Pancreas (tissue), 10 donors: ENCODE measurements around the gene TSHZ3. TPM values are rescaled to one million over a fixed set of nuclear protein-coding genes. Genes with fewer than 3 reads are reported as not detected.

ENCODE experiments used
- ATAC-seq, 4 donors: fragments of 200-7000 bp; cut with Tn5 transposase; one replicate each; pipeline versions ENCODE4 v1.8.0 to v1.9.1; 2020; ENCODE audit warnings: mild to moderate bottlenecking in 4 of 4, moderate library complexity in 4 of 4
- DNase-seq, 6 donors: peaks; one replicate each; pipeline ENCODE4 v3.0.0-alpha.2; 2020
- FAIRE-seq: peaks from 2 replicates; lab custom pipeline; 2012; peaks lifted over from hg19 to GRCh38; lab: Jason Lieb, UNC
- H3K27ac ChIP-seq, 4 donors: fragments of 200-600 bp; sonication (generic); 1 replicate in 3 of 4; 2 replicates in 1 of 4; pipeline versions ENCODE4 v1.5.0 to v1.8.0; 2020
- H3K27me3 ChIP-seq, 4 donors: fragments of 200-600 bp; one replicate each; pipeline ENCODE4 v1.8.0; 2021
- H3K36me3 ChIP-seq, 3 donors: fragments of 200-600 bp; sonication (generic) in 1 of 3; one replicate each; pipeline versions ENCODE4 v1.5.0 to v1.8.0; 2020 to 2021
- H3K4me1 ChIP-seq, 3 donors: fragments of 200-600 bp; one replicate each; pipeline ENCODE4 v1.8.0; 2021
- H3K4me3 ChIP-seq, 4 donors: fragments of 200-600 bp; sonication (generic) in 2 of 4; one replicate each; pipeline versions ENCODE4 v1.5.0 to v1.8.0; 2020 to 2021
- H3K9me3 ChIP-seq, 4 donors: fragments of 200-600 bp; one replicate each; pipeline ENCODE4 v1.8.0; 2021
- WGBS, 2 donors: extraction: QIAGEN DNeasy Blood & Tissue Kit; methylation state at CpG; one replicate each; pipeline ENCODE4 v1.1.7; 2013; 5-methylcytosine and 5-hydroxymethylcytosine counted together
- intact Hi-C, 3 donors: fragments of 100-400 bp; cut with DNase I; formaldehyde crosslinking; loops; one replicate each; pipeline versions ENCODE4 v1.11.1 to v1.14.2; 2022
- polyA plus RNA-seq, 2 donors: library from polyadenylated mRNA; stranded (reverse); fragments of 200-250 nt; gene quantifications; one replicate each; pipeline ENCODE4 v1.2.3, GENCODE V29; 2013
- total RNA-seq, 6 donors: library from RNA; stranded (reverse); fragmentation: NEBNext Ultra II Directional in 4 of 6; extraction: Animal tissue kit (Norgen Biotek cat#: 25700) in 4 of 6; gene quantifications; one replicate each; pipeline versions ENCODE4 v1.2.1 to v1.2.4, GENCODE V29; 2021 to 2023
- TF ChIP-seq, protein P1 (sequence below), 4 donors: fragments of 200-600 bp; sonication (generic) in 3 of 4; IDR thresholded peaks; one replicate each; pipeline versions ENCODE4 v1.5.0 to v1.8.0; 2021; ENCODE audit warnings: antibody characterized with exemption in 4 of 4
- donor health status: healthy with polysubstance abuse.
- donor health status: DM: no; HTN: no; CAD: no; lungs with moderate emphysema.
- donor health status: DM: no; HTN: no; CAD: no.
- donor health status: control.
- donor health status: control.
- donor health status: Bipolar disorder and iron deficiency.
- donor health status: DM: yes; HTN: yes; CAD: no.
- donor health status: DM: no; HTN: no; CAD: no.
- donor health status: DM: no; HTN: no; CAD: no.
- donor health status: DM: yes; HTN: yes; CAD: no.

The TSHZ3 gene
- total and polyA plus RNA-seq, 8 donors: 0.87 to 3.2 (median 1.5) TPM

DNA sequence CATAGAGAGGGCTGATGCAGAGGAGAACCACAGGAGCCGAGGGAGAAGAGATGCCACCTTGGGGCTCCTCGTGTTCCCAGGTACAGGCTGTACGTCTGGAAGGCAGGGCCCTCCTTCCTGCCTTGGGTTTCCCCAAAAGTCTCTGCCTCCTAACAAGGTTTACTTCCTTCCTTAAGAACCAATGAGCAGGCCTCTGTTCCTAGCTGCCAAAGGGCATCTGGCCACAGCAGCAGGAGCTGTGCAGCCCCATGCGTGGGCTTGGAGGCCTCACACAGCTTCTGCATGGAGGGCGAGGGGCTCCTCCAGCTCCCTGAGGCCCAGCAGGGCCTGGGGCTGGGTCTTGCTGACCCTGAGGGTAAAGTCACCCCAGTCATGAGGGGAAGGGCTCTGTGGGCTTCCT, 40.6 kb upstream of the TSHZ3 start:
- intact Hi-C loops: no loop called here

GRCh38 chr19:31387717-31388301, 38.6 kb upstream of the TSHZ3 start:
- H3K27ac ChIP-seq: no peak overlapping the region
- FAIRE-seq (no peak), ATAC-seq (no peak), DNase-seq (no peak)
- no peak overlapping the region for H3K4me3 ChIP-seq
- no peaks in the 10 kb centered on the region for H3K36me3 ChIP-seq
- peaks cover 0 to 8% (median 2%) of the 10 kb centered on the region in 4 donors for H3K27me3 ChIP-seq
- 73 to 83% methylated on average over 16 of the region's 16 CpGs for WGBS, 2 donors
- no peaks in the 10 kb centered on the region for H3K9me3 ChIP-seq
- TF ChIP-seq, protein P1, sequence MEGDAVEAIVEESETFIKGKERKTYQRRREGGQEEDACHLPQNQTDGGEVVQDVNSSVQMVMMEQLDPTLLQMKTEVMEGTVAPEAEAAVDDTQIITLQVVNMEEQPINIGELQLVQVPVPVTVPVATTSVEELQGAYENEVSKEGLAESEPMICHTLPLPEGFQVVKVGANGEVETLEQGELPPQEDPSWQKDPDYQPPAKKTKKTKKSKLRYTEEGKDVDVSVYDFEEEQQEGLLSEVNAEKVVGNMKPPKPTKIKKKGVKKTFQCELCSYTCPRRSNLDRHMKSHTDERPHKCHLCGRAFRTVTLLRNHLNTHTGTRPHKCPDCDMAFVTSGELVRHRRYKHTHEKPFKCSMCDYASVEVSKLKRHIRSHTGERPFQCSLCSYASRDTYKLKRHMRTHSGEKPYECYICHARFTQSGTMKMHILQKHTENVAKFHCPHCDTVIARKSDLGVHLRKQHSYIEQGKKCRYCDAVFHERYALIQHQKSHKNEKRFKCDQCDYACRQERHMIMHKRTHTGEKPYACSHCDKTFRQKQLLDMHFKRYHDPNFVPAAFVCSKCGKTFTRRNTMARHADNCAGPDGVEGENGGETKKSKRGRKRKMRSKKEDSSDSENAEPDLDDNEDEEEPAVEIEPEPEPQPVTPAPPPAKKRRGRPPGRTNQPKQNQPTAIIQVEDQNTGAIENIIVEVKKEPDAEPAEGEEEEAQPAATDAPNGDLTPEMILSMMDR (IDR thresholded peaks at IDR 0.05): no peak
- intact Hi-C loops: no loop called here
- no peaks in the 10 kb centered on the region for H3K4me1 ChIP-seq

More for the DNA sequence above, 40.6 kb upstream of the TSHZ3 start:
- Histone ChIP-seq H3K4me3 (no peak overlapping the region), H3K4me1 (no peaks in the 10 kb centered on the region), H3K27ac (no peak overlapping the region), H3K36me3 (no peaks in the 10 kb centered on the region), H3K27me3 (no peaks in the 10 kb centered on the region), H3K9me3 (no peaks in the 10 kb centered on the region)
- FAIRE-seq (no peak), DNase-seq (no peak), ATAC-seq (no peak)
- 79 to 87% methylated on average over 5 of the region's 5 CpGs for WGBS, 2 donors
- TF ChIP-seq, protein P1 (IDR thresholded peaks at IDR 0.05): no peak

DNA sequence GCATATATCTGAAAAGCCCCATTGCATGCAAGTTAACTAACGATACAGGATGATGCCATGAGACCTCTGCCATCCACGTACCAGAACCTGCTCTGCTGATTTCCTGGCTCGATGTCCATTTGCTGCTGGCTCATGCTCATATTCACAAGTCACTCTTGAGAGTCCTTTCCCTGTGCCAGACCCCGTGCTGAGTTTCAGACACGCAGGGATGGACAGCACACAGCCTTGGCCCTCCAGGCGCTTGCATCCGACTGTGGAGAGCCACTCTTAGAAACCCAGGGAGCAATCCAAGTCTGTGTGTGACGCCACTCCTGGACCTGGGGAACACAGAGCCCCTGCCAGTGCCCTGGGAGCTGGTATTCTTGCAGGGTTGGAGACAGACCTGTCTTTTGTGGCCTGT, 37.6 kb upstream of the TSHZ3 start:
- H3K4me3 ChIP-seq: no peak overlapping the region
- H3K27ac ChIP-seq: no peak overlapping the region
- H3K9me3 ChIP-seq: no peaks in the 10 kb centered on the region
- WGBS, 2 donors: 69 to 79% methylated on average over 8 of the region's 8 CpGs
- ATAC-seq: no peak
- no peaks in the 10 kb centered on the region for H3K4me1 ChIP-seq
- FAIRE-seq: no peak
- intact Hi-C loops: no loop called here
- H3K27me3 ChIP-seq: peaks cover 0 to 9% (median 2%) of the 10 kb centered on the region in 4 donors
- DNase-seq: no peak
- TF ChIP-seq, protein P1 (IDR thresholded peaks at IDR 0.05): no peak
- H3K36me3 ChIP-seq: no peaks in the 10 kb centered on the region

DNA sequence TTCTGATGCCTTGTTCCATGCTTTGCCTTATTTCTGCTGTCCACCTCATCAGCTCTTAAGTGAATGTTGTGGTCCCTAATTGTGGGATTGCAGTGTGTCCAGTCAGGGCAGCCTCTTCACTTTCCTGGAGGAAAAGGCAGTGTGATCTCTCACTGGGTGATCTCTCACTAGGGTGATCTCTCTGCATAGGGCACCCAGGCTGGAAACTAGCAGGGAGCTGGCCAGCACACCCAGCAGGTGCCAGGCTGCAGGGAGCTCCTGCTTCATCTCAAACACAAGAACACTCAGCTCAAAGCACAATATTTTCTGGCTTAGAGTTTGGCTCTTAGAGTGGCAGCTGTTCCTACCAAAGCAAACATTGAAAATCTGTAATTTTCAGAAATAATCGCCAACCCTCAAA, 36.5 kb upstream of the TSHZ3 start:
- H3K4me1 ChIP-seq: no peaks in the 10 kb centered on the region
- DNase-seq (no peak), FAIRE-seq (no peak), ATAC-seq (no peak)
- peaks cover 0 to 9% (median 2%) of the 10 kb centered on the region in 4 donors for H3K27me3 ChIP-seq
- WGBS, 2 donors: 38 to 39% methylated on average over 1 of the region's 1 CpG
- no peaks in the 10 kb centered on the region for H3K9me3 ChIP-seq
- H3K36me3 ChIP-seq: no peaks in the 10 kb centered on the region
- intact Hi-C loops: no loop called here
- TF ChIP-seq, protein P1 (IDR thresholded peaks at IDR 0.05): no peak
- H3K4me3 ChIP-seq: no peak overlapping the region
- no peak overlapping the region for H3K27ac ChIP-seq

- Histone ChIP-seq H3K27ac (no peak overlapping the region), H3K4me3 (no peak overlapping the region), H3K27me3 (peaks cover 0 to 9% (median 2%) of the 10 kb centered on the region in 4 donors), H3K36me3 (no peaks in the 10 kb centered on the region), H3K9me3 (no peaks in the 10 kb centered on the region), H3K4me1 (no peaks in the 10 kb centered on the region)
- DNase-seq (no peak), FAIRE-seq (no peak), ATAC-seq (no peak)
- TF ChIP-seq, protein P1 (IDR thresholded peaks at IDR 0.05): no peak
- intact Hi-C loops: no loop called here
- 94 to 95% methylated on average over 1 of the region's 1 CpG for WGBS, 2 donors
These were observed 34.3 kb upstream of the TSHZ3 start for GRCh38 chr19:31383553-31383952.
